ENCODE results near the gene SHC4. TPM values are rescaled to one million over a fixed set of nuclear protein-coding genes. Genes with fewer than 3 reads are reported as not detected.

Gene SHC4
- total and polyA plus RNA-seq, 8 donors = 0.25 to 4.4 (median 0.47) TPM; not detected in 2

DNA sequence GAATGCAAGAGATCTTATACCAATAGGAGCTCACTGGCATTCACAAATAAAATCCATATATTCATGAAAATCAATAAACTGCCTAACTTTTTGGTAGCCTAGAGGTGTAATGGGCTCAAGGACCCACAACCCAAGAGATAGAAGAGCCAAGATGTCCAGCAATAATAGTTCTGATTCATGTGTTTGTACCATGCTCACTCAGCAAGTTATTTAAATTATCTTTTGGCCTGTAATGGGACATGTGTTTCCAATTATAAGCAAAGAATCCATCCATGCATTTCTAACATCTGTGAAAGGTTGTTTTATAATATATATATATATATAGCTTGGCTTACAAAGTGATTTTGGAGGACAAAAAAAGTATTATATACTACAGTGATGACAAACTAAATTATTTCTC, 29.7 kb upstream of the SHC4 start:
- peaks cover 22 to 87% (median 81%) of the 10 kb centered on the region in 4 donors for H3K36me3 ChIP-seq
- intact Hi-C loops (cut with DNase I; ENCODE audit: low total_unique reads) = no loop called here
- H3K9me3 ChIP-seq = no peaks in the 10 kb centered on the region

DNA sequence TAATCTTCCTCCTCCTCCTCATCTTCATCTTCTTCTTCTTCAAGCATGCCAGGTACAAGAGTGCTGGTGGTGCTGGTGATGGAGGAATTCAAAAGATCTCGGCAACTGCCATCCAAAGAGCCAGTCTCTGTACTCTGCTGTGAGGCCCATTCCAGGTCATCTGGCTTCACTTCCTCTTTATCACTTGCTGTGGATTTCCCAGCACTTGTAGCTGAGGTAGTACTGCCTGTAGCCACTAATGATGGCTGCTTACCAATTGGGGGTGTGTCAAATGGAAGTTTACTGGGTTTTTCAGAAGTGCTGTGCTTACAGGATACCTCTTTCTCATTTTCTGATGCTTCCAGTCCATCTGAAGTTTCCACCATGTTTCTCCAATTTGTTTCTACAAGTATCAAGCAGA, 28.8 kb upstream of the SHC4 start:
- no peak for DNase-seq
- H3K36me3 ChIP-seq = peaks cover 18 to 84% (median 80%) of the 10 kb centered on the region in 4 donors
- no peak overlapping the region for H3K4me3 ChIP-seq
- TF ChIP-seq EP300 (IDR thresholded peaks at IDR 0.05) (no peak), POLR2A (IDR thresholded peaks at IDR 0.05) (no peak), POLR2AphosphoS5 (IDR thresholded peaks at IDR 0.05) (no peak)
- TF ChIP-seq, protein P1, sequence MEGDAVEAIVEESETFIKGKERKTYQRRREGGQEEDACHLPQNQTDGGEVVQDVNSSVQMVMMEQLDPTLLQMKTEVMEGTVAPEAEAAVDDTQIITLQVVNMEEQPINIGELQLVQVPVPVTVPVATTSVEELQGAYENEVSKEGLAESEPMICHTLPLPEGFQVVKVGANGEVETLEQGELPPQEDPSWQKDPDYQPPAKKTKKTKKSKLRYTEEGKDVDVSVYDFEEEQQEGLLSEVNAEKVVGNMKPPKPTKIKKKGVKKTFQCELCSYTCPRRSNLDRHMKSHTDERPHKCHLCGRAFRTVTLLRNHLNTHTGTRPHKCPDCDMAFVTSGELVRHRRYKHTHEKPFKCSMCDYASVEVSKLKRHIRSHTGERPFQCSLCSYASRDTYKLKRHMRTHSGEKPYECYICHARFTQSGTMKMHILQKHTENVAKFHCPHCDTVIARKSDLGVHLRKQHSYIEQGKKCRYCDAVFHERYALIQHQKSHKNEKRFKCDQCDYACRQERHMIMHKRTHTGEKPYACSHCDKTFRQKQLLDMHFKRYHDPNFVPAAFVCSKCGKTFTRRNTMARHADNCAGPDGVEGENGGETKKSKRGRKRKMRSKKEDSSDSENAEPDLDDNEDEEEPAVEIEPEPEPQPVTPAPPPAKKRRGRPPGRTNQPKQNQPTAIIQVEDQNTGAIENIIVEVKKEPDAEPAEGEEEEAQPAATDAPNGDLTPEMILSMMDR (IDR thresholded peaks at IDR 0.05) = no peak
- no peaks in the 10 kb centered on the region for H3K9me3 ChIP-seq
- H3K27ac ChIP-seq = no peak overlapping the region
- no peaks in the 10 kb centered on the region for H3K4me1 ChIP-seq
- intact Hi-C loops (cut with DNase I; ENCODE audit: low total_unique reads) = no loop called here
- H3K27me3 ChIP-seq = no peaks in the 10 kb centered on the region
- 86 to 100% (median 100%) methylated on average over 1 of the region's 1 CpG for WGBS, 5 donors

More for the DNA sequence above, 29.7 kb upstream of the SHC4 start:
- Histone ChIP-seq H3K27me3 (no peaks in the 10 kb centered on the region), H3K27ac (no peak overlapping the region), H3K4me1 (no peaks in the 10 kb centered on the region), H3K4me3 (no peak overlapping the region)
- TF ChIP-seq, protein P1 (IDR thresholded peaks at IDR 0.05) = no peak
- TF ChIP-seq EP300 (IDR thresholded peaks at IDR 0.05) (no peak), POLR2A (IDR thresholded peaks at IDR 0.05) (no peak)
- DNase-seq = no peak

DNA sequence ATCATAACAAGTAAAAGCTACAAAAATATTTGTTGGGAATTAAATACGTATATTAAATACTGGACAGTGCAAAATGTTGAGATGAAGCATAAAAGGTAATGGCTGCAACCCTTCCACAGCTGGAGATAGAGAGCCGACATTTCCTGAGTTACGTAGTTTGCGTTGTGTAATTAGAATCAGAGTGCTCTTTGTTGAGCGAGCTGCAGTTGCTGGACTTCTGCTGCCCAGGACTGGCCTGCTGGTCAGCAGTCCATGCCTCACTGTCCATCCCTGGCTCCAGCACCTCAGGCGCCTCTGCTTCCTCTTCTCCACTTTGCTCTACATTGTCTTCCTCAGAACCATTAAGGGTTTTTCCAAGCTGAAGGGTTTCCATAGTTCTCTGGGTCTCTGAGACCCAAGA, 28.4 kb upstream of the SHC4 start:
- no peaks in the 10 kb centered on the region for H3K9me3 ChIP-seq
- DNase-seq = no peak
- TF ChIP-seq POLR2A (IDR thresholded peaks at IDR 0.05) (no peak), EP300 (IDR thresholded peaks at IDR 0.05) (no peak), POLR2AphosphoS5 (IDR thresholded peaks at IDR 0.05) (no peak)
- TF ChIP-seq, protein P1 (IDR thresholded peaks at IDR 0.05) = no peak
- no peak overlapping the region for H3K27ac ChIP-seq
- no peaks in the 10 kb centered on the region for H3K27me3 ChIP-seq
- intact Hi-C loops (cut with DNase I; ENCODE audit: low total_unique reads) = no loop called here
- H3K36me3 ChIP-seq = peaks cover 14 to 80% (median 75%) of the 10 kb centered on the region in 4 donors
- no peaks in the 10 kb centered on the region for H3K4me1 ChIP-seq
- no peak overlapping the region for H3K4me3 ChIP-seq
- 85 to 100% (median 98%) methylated on average over 6 of the region's 6 CpGs for WGBS, 5 donors

DNA sequence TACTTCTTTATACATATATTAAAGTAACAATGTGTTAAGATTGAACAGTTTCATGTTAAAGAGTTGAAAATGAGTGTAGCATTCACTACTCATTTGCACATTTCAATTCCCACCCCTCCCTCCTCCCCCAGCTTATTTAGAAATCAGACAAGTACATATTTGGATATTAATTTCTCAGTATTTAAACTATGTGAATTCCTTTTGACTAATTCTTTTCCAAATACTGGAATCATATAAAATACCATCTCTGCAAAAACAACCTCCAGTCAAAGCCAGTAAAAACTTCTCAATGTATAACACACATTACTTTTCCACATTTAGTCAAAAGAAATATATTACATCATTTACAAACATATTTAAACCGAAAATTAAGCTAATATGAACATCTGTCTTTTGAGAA, 25.5 kb upstream of the SHC4 start:
- TF ChIP-seq EP300 (IDR thresholded peaks at IDR 0.05) (no peak), POLR2A (IDR thresholded peaks at IDR 0.05) (no peak)
- TF ChIP-seq, protein P1 (IDR thresholded peaks at IDR 0.05) = no peak
- no peaks in the 10 kb centered on the region for H3K27me3 ChIP-seq
- H3K27ac ChIP-seq = no peak overlapping the region
- H3K36me3 ChIP-seq = peaks cover 8 to 53% (median 48%) of the 10 kb centered on the region in 4 donors
- intact Hi-C loops (cut with DNase I; ENCODE audit: low total_unique reads) = no loop called here
- peaks cover 0 to 10% (median 5%) of the 10 kb centered on the region in 4 donors for H3K4me1 ChIP-seq
- 75 to 86% (median 80%) methylated on average over 1 of the region's 1 CpG for WGBS, 5 donors
- H3K9me3 ChIP-seq = no peaks in the 10 kb centered on the region
- DNase-seq = no peak
- H3K4me3 ChIP-seq = no peak overlapping the region
